HG03565 (cell line): ENCODE results near the gene RABEPK.
"Not testable (repeated sequence)": the region's sequence is repeated elsewhere in the genome, so short reads cannot be mapped to it uniquely, and the experiment has no call there.

Experiments used
- ATAC-seq: cut with Tn5 transposase; IDR thresholded peaks from one replicate; pipeline ENCODE4 v1.9.1; 2021; ENCODE audit warnings: mild to moderate bottlenecking, moderate library complexity; ENCODE audit not compliant: unreplicated experiment

Gene RABEPK

DNA sequence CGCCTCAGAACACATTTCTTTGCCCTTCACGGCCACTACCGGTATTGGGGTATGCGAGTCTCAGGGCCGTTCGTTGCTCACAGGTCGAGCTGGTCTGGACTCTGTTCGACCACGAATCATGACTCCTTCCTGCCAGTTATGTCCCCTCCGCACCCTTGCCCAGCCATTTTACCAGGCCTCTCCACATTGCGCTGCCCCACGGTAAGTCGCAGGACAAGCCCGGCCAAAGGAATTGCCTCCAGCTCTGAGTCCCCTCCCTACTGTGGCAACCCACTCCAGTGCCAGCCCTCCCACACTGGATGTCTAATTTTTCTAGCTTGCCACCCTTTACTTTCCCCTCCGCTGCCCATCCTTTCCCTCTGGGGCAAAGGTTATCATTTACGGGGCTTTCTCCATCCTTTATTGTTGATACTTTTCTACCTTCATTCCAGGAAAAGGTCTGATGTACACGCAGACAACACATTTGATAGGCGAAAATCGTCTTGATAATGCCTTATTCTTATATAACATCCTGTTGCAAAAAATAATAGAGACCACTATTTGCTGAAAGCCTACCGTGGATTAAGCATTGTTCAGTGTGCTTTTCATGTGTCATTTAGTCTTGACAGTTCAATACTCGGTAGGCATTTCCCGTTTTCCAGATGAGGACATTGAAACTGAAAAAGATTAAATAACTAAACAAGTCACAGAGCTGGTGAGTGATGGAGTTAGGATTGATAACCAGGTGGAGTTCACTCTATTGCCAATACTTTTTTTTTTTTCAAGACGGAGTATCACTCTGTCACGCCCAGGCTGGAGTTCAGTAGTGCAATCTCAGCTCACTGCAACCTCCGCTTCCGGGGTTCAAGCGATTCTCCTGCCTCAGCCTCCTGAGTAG is 41.8 kb downstream of the RABEPK start:
- peak; percentile 9 for ATAC-seq

GRCh38 chr9:125243792-125244260 is 43.5 kb downstream of the RABEPK start:
- ATAC-seq = no peak

DNA sequence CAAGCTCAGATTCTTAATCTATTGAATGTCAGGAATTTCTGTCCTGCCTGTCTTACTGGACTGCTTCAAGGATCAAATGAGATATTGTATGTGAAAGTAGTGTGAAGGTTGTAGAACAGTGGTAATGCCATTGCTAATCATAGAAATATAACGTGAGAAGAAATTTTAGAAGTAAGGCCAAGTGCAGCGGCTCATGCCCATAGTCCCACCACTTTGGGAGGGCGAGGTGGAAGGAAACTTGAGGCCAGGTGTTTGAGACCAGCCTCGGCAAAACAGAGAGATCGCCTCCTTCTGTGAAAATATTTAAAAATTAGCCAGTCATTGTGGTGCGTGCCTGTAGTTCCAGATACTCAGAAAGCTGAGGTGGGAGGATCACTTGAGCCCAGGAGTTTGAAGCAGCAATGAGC is 45.9 kb downstream of the RABEPK start:
- ATAC-seq = no peak

DNA sequence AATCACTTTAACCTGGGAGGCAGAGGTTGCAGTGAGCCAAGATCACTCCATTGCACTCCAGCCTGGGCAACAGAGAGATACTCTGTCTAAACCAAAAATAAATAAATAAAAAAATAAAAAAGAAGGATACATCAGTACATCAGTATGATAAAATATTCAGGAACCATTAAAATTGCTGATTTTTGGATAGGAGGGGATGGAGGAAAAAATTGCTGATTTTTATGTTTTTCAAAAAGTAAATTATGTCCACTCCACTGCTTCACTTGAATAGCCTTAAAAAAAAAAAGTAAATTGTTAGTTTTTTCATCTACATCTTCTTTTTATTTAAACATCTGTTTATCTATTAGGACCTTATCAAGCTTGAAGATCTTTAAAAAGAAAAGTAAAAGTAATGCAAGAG is 53.9 kb downstream of the RABEPK start:
- no peak for ATAC-seq

GRCh38 chr9:125255781-125256391 is 55.5 kb downstream of the RABEPK start:
- ATAC-seq = no peak

- no peak for ATAC-seq
These were observed 57.9 kb downstream of the RABEPK start for GRCh38 chr9:125258160-125258785.

DNA sequence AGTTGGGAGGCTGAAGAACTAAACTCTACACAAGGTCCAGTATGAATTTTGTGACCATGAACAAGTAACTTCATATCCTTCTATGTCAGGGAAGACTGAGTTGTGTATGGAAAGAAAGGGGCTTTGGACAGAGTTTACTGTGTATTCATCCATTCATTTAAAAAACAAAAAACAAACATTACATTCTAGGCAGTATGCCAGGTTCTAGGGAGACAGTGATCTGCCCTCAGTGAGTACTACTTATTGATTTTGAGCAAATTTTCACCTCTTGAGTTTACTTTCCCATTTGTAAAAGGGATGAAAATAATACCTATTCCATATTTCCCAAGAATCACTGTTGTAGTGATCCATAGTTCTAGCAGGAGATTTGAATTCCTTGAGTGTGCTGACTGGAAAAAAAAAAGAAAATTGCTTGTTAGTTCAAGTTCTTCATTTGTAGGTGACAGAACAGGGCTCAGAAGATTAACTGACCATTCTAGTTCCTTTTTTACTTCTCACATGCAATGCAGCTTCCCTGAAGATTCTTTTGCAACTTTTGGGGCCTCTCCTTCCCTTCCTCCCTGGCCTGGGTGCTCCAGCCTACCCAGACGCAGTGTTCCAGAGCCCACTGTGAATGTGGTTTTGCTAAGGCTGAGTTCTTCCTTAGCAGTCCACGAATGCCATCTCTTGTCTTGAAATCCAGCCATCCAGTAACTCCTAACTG is 58.6 kb downstream of the RABEPK start:
- ATAC-seq = no peak

GRCh38 chr9:125260561-125260960 is 60.2 kb downstream of the RABEPK start:
- ATAC-seq = no peak

GRCh38 chr9:125261501-125262293 is 61.4 kb downstream of the RABEPK start, which contains the start of gene GAPVD1:
GAPVD1 (plus strand) TSS chr9:125261826; CDS start chr9:125298922, 37,096 bp downstream.
- ATAC-seq = peak; percentile 89

GRCh38 chr9:125262294-125262991 is 62.1 kb downstream of the RABEPK start:
- ATAC-seq = no peak

- not testable (repeated sequence) for ATAC-seq
These were observed 63.7 kb downstream of the RABEPK start for GRCh38 chr9:125264068-125264467.

GRCh38 chr9:125268394-125269013 is 68.2 kb downstream of the RABEPK start:
- ATAC-seq = no peak

- ATAC-seq = no peak
These were observed 68.7 kb downstream of the RABEPK start for GRCh38 chr9:125269014-125269397.

DNA sequence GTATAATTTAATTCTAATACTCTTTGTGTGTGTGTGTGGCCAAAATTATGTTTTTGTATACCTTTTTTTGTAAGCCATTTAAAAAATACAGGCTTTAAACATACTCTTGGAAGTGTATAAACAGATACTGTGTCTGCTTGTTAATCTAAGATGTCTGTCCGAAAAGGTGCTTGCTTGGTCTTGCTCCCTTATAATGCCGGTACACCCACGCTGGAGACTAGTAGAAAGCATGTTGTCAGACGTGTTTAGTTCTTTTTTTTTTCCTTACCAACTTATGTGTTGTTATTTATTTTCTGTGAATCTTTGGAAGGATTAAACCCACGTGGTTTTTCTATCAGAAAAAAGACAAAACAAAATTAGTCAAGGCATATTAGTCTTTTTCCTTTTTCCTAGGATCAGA is 70.7 kb downstream of the RABEPK start:
- ATAC-seq = no peak

DNA sequence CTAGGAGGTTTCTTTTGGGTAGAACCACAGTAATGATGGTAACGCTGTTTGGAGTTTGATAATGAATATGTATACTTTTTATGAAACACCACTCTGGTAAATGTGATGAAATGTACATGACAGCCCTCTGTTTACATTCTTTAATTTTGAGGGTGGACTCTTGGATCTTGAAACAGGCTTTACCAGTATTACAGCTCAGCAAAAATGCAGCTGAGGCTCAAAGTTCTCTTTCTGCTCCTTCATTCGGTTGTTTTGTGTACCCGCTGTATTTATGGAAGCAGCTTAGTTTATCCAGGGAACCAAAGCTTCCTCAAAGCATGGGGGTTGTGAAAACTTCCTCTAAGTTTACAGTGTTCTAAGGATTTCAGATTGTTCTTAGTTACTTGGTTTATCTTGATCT is 72.4 kb downstream of the RABEPK start:
- no peak for ATAC-seq

- no peak for ATAC-seq
These were observed 76.4 kb downstream of the RABEPK start for GRCh38 chr9:125276771-125277170.

GRCh38 chr9:125277411-125277810 is 77.1 kb downstream of the RABEPK start:
- no peak for ATAC-seq

- no peak for ATAC-seq
These were observed 80.6 kb downstream of the RABEPK start for GRCh38 chr9:125280945-125281344.
